Superior temporal gyrus (tissue), 1 donor: Measurements from ENCODE around the gene ZNF407.

Source experiments
- DNase-seq: peaks from one replicate; pipeline ENCODE4 v3.0.0-alpha.2; 2016; ENCODE audit errors: extremely low spot score

Gene ZNF407

GRCh38 chr18:74679006-74679678 lies 81.5 kb downstream of the ZNF407 start:
- no peak for DNase-seq

DNA sequence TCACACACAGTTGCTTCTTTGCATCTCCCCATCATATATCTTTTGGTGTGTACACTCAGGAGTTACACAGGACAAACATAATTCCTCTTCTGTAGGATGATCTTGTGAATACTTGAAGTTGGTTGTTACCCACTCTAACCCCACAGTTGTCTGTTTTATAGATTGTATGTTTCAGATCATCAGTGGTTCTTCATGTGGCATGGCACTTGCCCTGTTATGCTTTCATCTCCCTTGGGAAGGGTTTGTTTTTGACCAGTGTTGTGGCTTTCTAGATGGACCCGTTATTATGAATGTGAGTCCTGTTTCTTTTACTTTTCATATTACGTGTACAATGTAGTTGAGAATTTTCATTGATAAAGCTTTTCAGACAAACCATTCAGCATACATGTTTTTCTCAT lies 82.0 kb downstream of the ZNF407 start:
- no peak for DNase-seq

DNA sequence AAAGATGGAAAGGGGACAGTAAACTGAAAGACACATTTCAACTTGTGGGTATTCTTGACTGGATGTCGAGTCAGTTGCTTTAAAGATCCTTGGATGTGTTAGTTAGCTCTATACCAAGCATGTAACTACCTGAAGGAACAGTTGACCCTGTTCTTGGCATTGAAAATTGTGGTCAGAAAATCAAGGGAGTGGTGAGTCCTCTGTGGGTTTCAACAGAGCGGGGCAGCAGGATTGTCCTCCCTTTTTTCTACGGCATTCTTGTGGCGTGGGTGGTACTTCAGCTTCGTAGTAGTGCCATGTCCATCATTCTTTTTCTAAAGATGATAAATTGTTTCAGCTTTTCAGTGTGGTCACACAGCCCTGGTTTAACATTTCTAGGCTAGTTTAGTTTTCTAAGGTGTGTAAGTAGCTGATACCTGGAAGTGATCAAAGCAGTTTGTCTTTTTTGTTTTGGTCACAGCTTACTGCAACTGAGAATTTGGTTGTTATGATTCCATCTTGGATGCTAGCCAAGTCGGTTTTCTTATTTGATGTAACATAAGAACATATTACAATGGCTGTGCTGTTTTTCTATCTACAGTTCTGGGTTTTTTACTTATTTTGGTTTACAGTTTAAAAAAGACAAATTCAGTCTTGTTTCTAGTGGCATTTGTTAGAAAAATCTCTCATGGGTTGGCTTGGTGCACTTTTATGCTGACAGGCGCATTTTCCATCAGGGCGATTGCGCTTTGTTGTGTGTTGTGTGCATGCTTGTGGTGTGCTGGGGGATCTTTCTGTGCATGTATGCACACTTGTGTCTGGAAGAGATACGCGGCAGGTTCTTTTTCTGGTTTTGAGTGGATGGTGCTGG lies 84.7 kb downstream of the ZNF407 start:
- DNase-seq = no peak

- peak; percentile 21 for DNase-seq
Observed at GRCh38 chr18:74682991-74683297, 85.3 kb downstream of the ZNF407 start.

DNA sequence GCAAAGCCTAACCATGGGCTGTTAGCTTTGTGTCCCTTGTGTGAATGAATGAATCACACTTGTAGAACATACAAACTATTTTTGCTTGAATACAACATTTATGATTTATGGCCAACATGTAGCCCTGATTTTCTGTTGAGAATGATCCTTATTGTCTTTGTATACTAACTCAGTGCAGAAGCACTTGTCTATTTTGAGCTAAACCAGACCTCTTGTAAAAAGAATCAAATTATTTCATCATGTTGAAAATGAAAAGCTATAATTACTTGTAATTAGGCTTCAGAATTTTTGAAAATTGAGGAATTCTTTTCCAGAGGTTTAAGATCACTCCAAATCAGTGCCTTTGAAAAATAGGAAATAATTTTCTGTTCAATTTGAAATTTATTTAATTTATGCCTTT lies 85.9 kb downstream of the ZNF407 start:
- DNase-seq = no peak

DNA sequence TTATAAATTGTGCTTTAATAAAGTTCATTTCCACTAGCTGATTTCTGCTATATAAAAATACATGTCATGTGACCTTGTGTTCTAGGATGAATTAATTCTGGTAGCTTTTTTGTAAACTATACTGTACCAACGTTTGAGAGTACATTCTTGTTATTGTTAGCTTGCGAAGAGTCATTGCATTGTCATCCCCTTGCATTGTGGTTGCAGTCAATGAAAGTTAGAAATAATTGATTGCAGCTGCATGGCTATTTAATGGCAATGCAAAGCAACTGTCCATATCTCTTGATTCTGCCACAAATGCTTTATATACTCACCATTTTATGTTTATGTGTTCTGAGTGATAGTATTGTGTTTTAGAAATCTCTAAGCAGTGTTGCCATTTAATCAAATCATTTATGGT lies 91.6 kb downstream of the ZNF407 start:
- DNase-seq = no peak

DNA sequence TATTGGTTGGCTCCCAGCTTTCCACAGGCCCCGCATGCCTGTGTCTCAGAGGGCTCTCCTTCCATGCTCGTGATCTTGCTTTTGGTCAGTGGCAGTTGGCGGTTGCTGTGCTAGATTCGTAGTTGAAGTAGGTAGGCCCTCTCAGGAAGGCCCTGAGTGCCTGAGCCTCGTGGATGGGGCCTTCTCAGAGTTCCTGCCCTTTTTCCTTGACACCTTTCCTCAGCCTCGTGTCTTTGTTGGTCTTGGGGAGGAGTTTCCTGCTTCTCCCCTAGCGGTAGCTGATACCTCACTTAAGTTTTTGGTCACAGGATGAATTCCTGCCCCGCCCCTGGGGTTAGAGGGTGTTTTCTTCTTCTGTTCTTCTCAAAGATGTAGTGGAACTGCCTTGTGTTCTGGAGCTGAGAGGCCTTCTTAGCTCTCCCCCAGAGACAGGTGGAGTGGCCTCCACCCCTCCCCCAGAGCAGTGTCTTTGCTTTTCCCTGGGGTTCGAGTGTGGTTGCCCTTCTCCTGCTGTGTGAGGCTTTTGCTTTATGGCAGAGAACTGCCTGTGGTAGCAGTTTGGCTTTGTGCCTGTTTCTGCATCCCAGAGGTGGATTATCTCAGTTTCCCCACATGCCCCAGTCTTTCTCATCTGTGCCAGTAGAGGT lies 94.8 kb downstream of the ZNF407 start:
- DNase-seq = no peak

DNA sequence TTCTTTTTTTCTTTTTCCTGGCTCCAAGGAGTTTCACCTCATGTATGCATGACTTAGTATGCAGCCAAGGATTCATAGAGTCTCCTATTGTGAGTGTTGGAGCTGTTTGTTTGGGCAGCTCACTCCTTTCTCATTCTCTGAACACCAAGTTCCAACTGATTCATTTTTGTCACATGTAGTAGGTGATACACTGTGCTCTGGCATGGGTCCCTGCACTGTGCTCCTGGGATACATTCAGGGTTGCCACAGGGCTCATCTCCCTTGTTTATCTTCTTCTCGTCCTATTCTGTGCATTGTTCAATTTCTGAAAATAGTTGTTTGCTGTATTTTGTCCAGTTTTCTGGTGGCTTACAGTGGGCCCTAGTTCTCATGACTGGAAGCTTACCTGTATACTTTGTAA lies 96.8 kb downstream of the ZNF407 start:
- DNase-seq = no peak

- DNase-seq = no peak
Observed at GRCh38 chr18:74695170-74695569, 97.5 kb downstream of the ZNF407 start.

GRCh38 chr18:74698881-74699280 lies 101.2 kb downstream of the ZNF407 start:
- no peak for DNase-seq

- no peak for DNase-seq
Observed at GRCh38 chr18:74699455-74699854, 101.8 kb downstream of the ZNF407 start.

DNA sequence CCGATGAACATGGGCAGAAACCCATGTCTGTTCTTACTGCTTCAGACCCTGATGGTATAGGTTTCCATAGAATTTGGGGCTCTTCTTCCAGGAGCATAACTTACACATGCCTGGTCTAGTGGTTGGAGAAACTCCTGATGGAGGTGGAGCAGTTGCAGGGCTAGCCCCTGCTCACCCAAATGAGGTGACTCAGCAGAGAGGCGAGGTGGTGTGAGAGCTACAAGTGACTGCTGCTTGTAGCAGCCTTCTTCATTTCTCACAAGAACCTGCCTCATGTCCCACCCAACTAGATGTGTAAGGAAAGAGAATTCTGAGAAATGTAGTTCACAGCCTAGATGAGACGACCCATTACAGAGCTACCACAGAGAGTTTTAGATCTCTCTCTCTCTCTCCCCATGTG lies 105.3 kb downstream of the ZNF407 start:
- no peak for DNase-seq

DNA sequence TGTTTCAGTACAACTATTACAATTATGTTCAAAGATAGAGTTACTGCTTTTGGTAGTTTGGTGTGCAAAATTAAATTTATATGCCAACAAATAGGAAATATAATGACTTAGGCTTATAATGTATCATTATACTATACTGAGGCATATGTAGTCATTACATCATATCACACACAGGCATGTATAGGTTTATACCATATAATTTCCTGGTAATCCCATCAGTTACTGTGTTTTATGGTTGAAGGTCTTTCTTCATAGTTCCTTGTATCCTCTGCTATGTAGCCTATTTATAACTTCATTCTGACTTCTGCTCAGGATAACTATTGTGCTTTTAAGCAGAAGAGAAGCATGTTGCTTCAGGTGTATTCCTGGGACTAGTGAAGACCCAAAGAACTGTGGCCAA lies 110.5 kb downstream of the ZNF407 start:
- no peak for DNase-seq

DNA sequence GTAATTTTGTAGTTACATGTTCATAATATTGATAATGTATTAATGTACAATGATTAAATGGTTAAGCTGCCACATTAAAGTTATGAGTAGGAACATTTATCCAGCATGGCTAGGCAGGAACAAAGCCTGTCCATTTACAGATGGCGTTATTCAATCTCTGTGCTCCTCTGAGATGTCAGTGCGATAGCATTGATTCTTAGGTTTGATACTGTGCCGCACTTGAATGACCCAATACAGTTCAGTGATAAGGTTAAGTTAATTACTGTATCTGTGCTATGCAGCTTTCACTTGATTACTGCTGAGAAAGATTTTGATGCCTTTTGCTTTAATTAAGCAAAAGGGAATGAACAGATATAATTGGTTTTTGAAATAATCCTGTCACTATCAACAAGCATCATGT lies 111.8 kb downstream of the ZNF407 start:
- DNase-seq = no peak

DNA sequence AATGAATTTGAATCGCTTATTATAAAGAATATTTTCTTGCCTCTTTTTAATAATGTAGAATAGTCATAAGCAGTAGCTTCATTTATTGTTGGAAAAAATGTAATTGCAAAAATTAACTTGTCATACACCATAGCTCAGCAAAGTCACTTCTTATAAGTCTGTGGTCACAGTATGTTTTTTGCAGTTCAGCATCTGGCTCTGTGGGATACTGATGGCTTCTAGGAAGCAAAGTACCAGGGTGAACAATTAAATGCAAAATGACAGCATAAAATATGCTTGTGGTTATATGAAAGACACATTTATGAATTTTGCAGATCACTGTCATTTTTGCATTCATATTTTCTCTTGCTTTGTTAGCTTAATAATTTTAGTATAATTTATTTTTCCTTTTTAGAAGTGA lies 116.5 kb downstream of the ZNF407 start:
- no peak for DNase-seq

- DNase-seq = no peak
Observed at GRCh38 chr18:74714791-74715190, 117.1 kb downstream of the ZNF407 start.

DNA sequence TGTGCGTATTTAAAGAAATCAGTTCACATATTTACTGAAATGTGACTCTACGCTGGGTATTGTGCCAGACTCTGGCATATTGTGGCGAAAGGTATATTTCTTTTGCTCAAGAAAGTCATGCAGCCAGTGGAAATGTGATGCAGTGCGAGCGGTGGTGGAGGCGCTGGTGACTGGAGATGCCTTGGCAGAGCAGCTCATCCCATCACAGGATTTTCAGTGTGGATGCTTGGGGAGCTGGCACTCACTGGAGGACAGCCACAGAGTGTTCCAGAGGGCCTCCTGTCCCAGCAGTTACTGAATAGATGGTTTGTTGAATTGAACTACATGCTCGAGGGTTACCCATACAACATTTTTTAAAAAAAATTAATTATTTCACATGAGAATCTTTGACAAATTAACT lies 117.6 kb downstream of the ZNF407 start:
- DNase-seq = peak; percentile 64

GRCh38 chr18:74715865-74716712 lies 118.4 kb downstream of the ZNF407 start:
- no peak for DNase-seq

DNA sequence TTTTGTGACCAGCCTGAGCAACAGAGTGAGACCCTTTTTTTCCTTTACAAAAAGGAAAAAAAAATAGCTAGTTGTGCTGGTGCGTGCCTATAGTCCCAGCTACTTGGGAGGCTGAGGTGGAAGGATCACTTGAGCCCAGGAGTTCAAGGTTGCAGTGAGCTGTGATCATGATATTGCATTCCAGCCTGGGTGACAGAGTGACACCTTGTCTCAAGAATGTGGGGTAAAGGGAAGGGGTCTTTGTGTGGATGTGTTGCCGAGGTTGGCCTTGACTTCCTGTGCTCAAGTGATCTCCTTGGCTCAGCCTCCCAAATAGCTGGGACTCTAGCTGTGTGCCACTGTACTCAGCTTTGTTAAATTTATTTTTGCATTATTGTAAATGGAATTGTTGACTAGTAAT lies 120.6 kb downstream of the ZNF407 start:
- DNase-seq = no peak

DNA sequence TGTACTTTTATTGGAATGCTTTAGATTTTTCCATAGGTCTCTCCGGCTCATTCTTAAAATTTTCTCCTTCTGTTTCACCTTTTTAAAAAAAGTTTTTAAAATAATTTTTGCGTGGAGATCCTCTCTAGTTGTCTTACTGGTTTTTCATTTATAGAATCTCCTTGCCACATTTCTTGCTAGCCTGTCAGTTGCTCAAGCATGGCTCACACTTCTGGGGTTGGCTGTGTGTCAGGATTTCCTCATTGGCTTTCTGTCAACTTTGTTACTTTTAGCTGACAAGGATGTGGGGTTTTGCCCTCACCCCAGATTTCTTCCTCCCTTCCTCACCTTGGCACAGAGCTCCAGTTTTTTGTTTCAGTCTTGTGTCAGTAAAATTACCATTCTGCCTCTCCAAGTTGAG lies 124.6 kb downstream of the ZNF407 start:
- DNase-seq = no peak

DNA sequence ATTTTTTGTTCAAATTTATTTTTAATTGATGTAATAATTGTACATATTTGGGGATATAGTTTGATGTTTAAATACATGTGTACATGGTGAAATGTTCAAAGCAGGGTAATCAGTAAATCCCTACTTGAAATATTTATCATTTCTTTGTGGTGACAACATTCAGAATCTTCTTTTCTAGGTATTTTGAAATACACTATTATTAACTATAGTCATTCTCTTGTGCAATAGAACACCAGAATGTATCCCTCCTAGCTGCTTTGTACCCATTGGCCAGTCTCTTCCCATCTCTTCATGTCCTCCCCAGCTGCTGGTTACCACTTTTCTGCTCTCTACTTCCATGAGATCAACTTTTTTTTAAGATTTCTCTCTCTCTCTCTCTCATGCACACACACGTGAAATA lies 126.5 kb downstream of the ZNF407 start:
- DNase-seq = no peak

GRCh38 chr18:74725690-74726089 lies 128.0 kb downstream of the ZNF407 start:
- DNase-seq = no peak
